H1 (cell line): ENCODE data around the gene ZNF446. TPM values are rescaled to one million over a fixed set of nuclear protein-coding genes. Genes with fewer than 3 reads are reported as not detected.

Experiments used
- CTCF ChIA-PET: fragments of 300-600 bp; sonication (Branson Sonifier 250); formaldehyde crosslinking; loops from one replicate; lab custom pipeline; 2021; ENCODE audit not compliant: partially characterized antibody; lab: Charles Lee
- POLR2A ChIA-PET: fragments of 300-600 bp; sonication (Branson Sonifier 250); formaldehyde crosslinking; loops from one replicate; lab custom pipeline; 2021; ENCODE audit warnings: inconsistent platforms; ENCODE audit not compliant: partially characterized antibody; lab: Charles Lee
- DNase-seq, 2 experiments: peaks; one replicate each; pipeline versions ENCODE4 v3.0.0 to v3.0.0-alpha.2; 2010 to 2022; ENCODE audit warnings: low spot score in 2 of 2, low read depth in 1 of 2, mixed read lengths in 1 of 2
- FAIRE-seq: peaks from 2 replicates; lab custom pipeline; 2011; peaks lifted over from hg19 to GRCh38; lab: Jason Lieb, UNC
- H2AFZ ChIP-seq: 2 replicates; pipeline ENCODE4 v1.8.1; 2012; ENCODE audit warnings: low read length, inconsistent platforms
- H2AK5ac ChIP-seq: 2 replicates; pipeline ENCODE4 v1.6.1; 2013; ENCODE audit warnings: low read depth, low read length
- H2BK120ac ChIP-seq: replicated peaks from 2 replicates; pipeline ENCODE3; 2013; ENCODE audit warnings: low read depth, low read length, inconsistent platforms
- H2BK12ac ChIP-seq: 2 replicates; pipeline ENCODE4 v1.6.1; 2013; ENCODE audit warnings: low read depth, low read length
- H2BK15ac ChIP-seq: 2 replicates; pipeline ENCODE4 v1.6.1; 2013; ENCODE audit warnings: low read length
- H2BK20ac ChIP-seq: 2 replicates; pipeline ENCODE4 v1.6.1; 2013; ENCODE audit warnings: low read length
- H2BK5ac ChIP-seq: 2 replicates; pipeline ENCODE4 v1.6.1; 2013; ENCODE audit warnings: low read depth, low read length
- H3K14ac ChIP-seq: 2 replicates; pipeline ENCODE4 v1.6.1; 2013; ENCODE audit warnings: inconsistent platforms; ENCODE audit not compliant: insufficient read length
- H3K18ac ChIP-seq: 2 replicates; pipeline ENCODE4 v1.6.1; 2013; ENCODE audit warnings: low read length; ENCODE audit errors: extremely low read depth
- H3K23ac ChIP-seq: 2 replicates; pipeline ENCODE4 v1.6.1; 2013; ENCODE audit warnings: inconsistent platforms; ENCODE audit not compliant: insufficient read length
- H3K23me2 ChIP-seq: 2 replicates; pipeline ENCODE4 v1.6.1; 2013; ENCODE audit warnings: low read depth, low read length
- H3K27ac ChIP-seq: 2 replicates; pipeline ENCODE4 v1.6.1; 2011; ENCODE audit warnings: low read depth, low read length, inconsistent platforms
- H3K27me3 ChIP-seq, 4 experiments: replicated peaks in 1 of 4; 1 replicate in 1 of 4; 2 replicates in 3 of 4; pipeline versions ENCODE4 v1.6.1 to v1.8.1; 2011 to 2013; ENCODE audit warnings: low read length in 3 of 4, mild to moderate bottlenecking in 3 of 4, inconsistent platforms in 2 of 4, mixed read lengths in 2 of 4, moderate library complexity in 1 of 4; ENCODE audit not compliant: control insufficient read depth in 3 of 4, insufficient read depth in 3 of 4; ENCODE audit errors: extremely low read depth in 1 of 4
- H3K36me3 ChIP-seq, 4 experiments: 2 replicates each; pipeline versions ENCODE4 v1.6.1 to v1.8.1; 2011 to 2013; ENCODE audit warnings: mild to moderate bottlenecking in 4 of 4, low read length in 3 of 4, moderate library complexity in 2 of 4, control low read depth in 1 of 4, inconsistent platforms in 1 of 4; ENCODE audit not compliant: insufficient read depth in 4 of 4, control insufficient read depth in 2 of 4
- H3K4ac ChIP-seq: replicated peaks from 2 replicates; pipeline ENCODE3; 2013; ENCODE audit warnings: low read length, low read depth, mixed read lengths, inconsistent platforms; ENCODE audit not compliant: insufficient read length
- H3K4me1 ChIP-seq, 4 experiments: replicated peaks in 1 of 4; 1 replicate in 1 of 4; 2 replicates in 3 of 4; pipeline versions ENCODE4 v1.6.1 to v1.8.1; 2011 to 2013; ENCODE audit warnings: low read length in 3 of 4, inconsistent platforms in 2 of 4, mixed read lengths in 1 of 4; ENCODE audit not compliant: insufficient read depth in 4 of 4, control insufficient read depth in 3 of 4
- H3K4me2 ChIP-seq, 2 experiments: 2 replicates each; pipeline versions ENCODE4 v1.6.1 to v1.8.1; 2011 to 2013; ENCODE audit warnings: low read depth in 2 of 2, low read length in 2 of 2, control low read depth in 1 of 2, inconsistent platforms in 1 of 2, mild to moderate bottlenecking in 1 of 2; ENCODE audit not compliant: insufficient read depth in 1 of 2
- H3K4me3 ChIP-seq, 4 experiments: fragments of 200-600, 300-600 bp in 1 of 4; sonication (generic), shearing (Covaris generic), sonication (Bioruptor Twin) in 1 of 4; 2 replicates each; pipeline versions ENCODE4 v1.5.1 to v1.8.1; 2011 to 2016; ENCODE audit warnings: low read length in 4 of 4, low read depth in 3 of 4, control low read depth in 2 of 4, inconsistent platforms in 2 of 4, mild to moderate bottlenecking in 2 of 4, mixed read lengths in 1 of 4, moderate library complexity in 1 of 4; ENCODE audit not compliant: insufficient read depth in 2 of 4; ENCODE audit errors: extremely low read depth in 1 of 4
- H3K56ac ChIP-seq: replicated peaks from 2 replicates; pipeline ENCODE3; 2013; ENCODE audit warnings: low read depth, mild to moderate bottlenecking, mixed read lengths, low read length, inconsistent platforms; ENCODE audit not compliant: insufficient read length
- H3K79me1 ChIP-seq: 2 replicates; pipeline ENCODE4 v1.6.1; 2013; ENCODE audit warnings: low read depth, low read length, control low read depth
- H3K79me2 ChIP-seq, 2 experiments: 2 replicates each; pipeline versions ENCODE4 v1.6.1 to v1.8.1; 2012 to 2013; ENCODE audit warnings: low read length in 2 of 2, mild to moderate bottlenecking in 2 of 2, inconsistent platforms in 1 of 2; ENCODE audit not compliant: insufficient read depth in 2 of 2, control insufficient read depth in 1 of 2
- H3K9ac ChIP-seq, 4 experiments: replicated peaks in 1 of 4; 1 replicate in 1 of 4; 2 replicates in 3 of 4; pipeline versions ENCODE4 v1.6.1 to v1.8.1; 2011 to 2013; ENCODE audit warnings: low read depth in 3 of 4, low read length in 3 of 4, control low read depth in 2 of 4, mild to moderate bottlenecking in 2 of 4, moderate library complexity in 2 of 4, inconsistent platforms in 1 of 4; ENCODE audit errors: extremely low read depth in 1 of 4
- H3K9me3 ChIP-seq, 2 experiments: 2 replicates each; pipeline versions ENCODE4 v1.6.1 to v1.8.1; 2012 to 2013; ENCODE audit warnings: mild to moderate bottlenecking in 2 of 2, moderate library complexity in 2 of 2, control low read depth in 1 of 2, inconsistent platforms in 1 of 2, low read depth in 1 of 2, low read length in 1 of 2, mixed read lengths in 1 of 2; ENCODE audit not compliant: insufficient read depth in 2 of 2
- H4K20me1 ChIP-seq, 2 experiments: replicated peaks in 1 of 2; 2 replicates each; pipeline versions ENCODE3 to v1.8.1; 2011 to 2013; ENCODE audit warnings: inconsistent platforms in 2 of 2, low read length in 2 of 2, mild to moderate bottlenecking in 1 of 2; ENCODE audit not compliant: insufficient read depth in 2 of 2, control insufficient read depth in 1 of 2
- H4K5ac ChIP-seq: 2 replicates; pipeline ENCODE4 v1.6.1; 2013; ENCODE audit warnings: low read length, low read depth, mixed read lengths, inconsistent platforms; ENCODE audit not compliant: insufficient read length
- H4K8ac ChIP-seq: 2 replicates; pipeline ENCODE4 v1.8.0; 2013; ENCODE audit warnings: mild to moderate bottlenecking, moderate library complexity, low read length, inconsistent platforms; ENCODE audit not compliant: insufficient read depth; ENCODE audit errors: extremely low read depth
- H4K91ac ChIP-seq: replicated peaks from 2 replicates; pipeline ENCODE3; 2013; ENCODE audit warnings: low read length, mixed read lengths, inconsistent platforms; ENCODE audit not compliant: insufficient read length
- BACH1 ChIP-seq: IDR thresholded peaks from 2 replicates; pipeline ENCODE4 v1.6.1; 2012; ENCODE audit warnings: low read length, improper control_type of control experiment
- CTBP2 ChIP-seq: IDR thresholded peaks from 2 replicates; pipeline ENCODE4 v1.7.0; 2011; ENCODE audit warnings: borderline replicate concordance, mild to moderate bottlenecking, moderate library complexity, mixed read lengths, low read length; ENCODE audit not compliant: insufficient read depth, insufficient read length
- KDM4A ChIP-seq: IDR thresholded peaks from one replicate; pipeline ENCODE4 v1.7.1; 2012; ENCODE audit warnings: low read depth, mild to moderate bottlenecking, moderate library complexity, low read length, inconsistent platforms; ENCODE audit not compliant: severe bottlenecking
- RNF2 ChIP-seq: fragments of 200-900, 300-1000 bp; sonication (generic); IDR thresholded peaks from 2 replicates; pipeline ENCODE4 v1.7.1; 2016; ENCODE audit warnings: borderline replicate concordance, low read depth, mild to moderate bottlenecking, antibody characterized with exemption, low read length; ENCODE audit not compliant: poor library complexity, severe bottlenecking; ENCODE audit errors: missing control alignments
- SAP30 ChIP-seq: fragments of 300-600 bp; sonication (generic); IDR thresholded peaks from 2 replicates; pipeline ENCODE4 v1.7.1; 2012; ENCODE audit warnings: low read length, moderate library complexity, mild to moderate bottlenecking, inconsistent platforms; ENCODE audit not compliant: insufficient read depth, insufficient replicate concordance
- WGBS, 2 experiments: shearing (Covaris generic) in 1 of 2; methylation state at CpG; one replicate each; pipeline versions ENCODE4 v1.1.6 to v1.1.7; 2013 to 2015; ENCODE audit warnings: low lambda C conversion rate in 2 of 2, mixed read lengths in 2 of 2, inconsistent platforms in 1 of 2, low coverage in 1 of 2, missing lambda C conversion rate in 1 of 2; ENCODE audit not compliant: insufficient replicate concordance in 2 of 2, insufficient coverage in 1 of 2, insufficient read length in 1 of 2; ENCODE audit errors: extremely low coverage in 1 of 2, missing lambda C conversion rate in 1 of 2; 5-methylcytosine and 5-hydroxymethylcytosine counted together
- polyA plus RNA-seq, 7 experiments: library from polyadenylated mRNA; depleted of rRNA in 3 of 7; stranded (reverse) in 5 of 7; unstranded in 2 of 7; fragments of >200 nt in 5 of 7; fragments of 200-250 nt in 2 of 7; gene quantifications; 1 replicate in 5 of 7; 2 replicates in 1 of 7; 4 replicates in 1 of 7; pipeline versions ENCODE4 v1.2.1 to v1.2.3, GENCODE V29; 2011 to 2013; ENCODE audit warnings: missing spikeins in 2 of 7, mixed read lengths in 2 of 7
- total RNA-seq: library from RNA; stranded (reverse); fragmentation: NEBNext Ultra II Directional; extraction: Animal tissue kit (Norgen Biotek cat#: 25700); gene quantifications from 2 replicates; pipeline ENCODE4 v1.2.1, GENCODE V29; 2021

ZNF446 gene
- total and polyA plus RNA-seq, 2 of the 8 experiments (the other 6 are each of a cell fraction or from before 2014, with no cell fraction given): 4.1 to 5.5 TPM

DNA sequence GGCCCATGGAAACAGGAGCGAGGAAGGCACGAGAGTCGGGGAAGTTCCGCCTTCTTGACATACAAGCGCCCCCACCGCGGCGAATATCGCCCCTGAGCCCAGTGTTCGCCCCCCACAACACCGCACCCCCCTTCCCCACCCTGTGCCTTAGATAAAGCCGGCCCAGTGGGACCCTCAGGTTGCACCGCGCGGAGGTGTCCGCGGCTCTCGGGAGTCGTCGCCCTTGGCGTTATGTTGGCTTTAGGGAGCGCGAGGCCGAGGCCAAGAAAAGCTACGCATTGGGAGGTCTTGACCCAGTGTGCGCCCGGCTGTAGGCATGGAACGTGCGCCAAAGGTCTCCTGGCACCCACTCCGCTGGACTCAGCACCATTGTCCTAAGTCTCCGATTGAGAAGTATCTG, 35.6 kb upstream of the ZNF446 start:
- no peak overlapping the region for H2BK120ac ChIP-seq
- no peak overlapping the region for H3K23ac ChIP-seq
- no peak overlapping the region for H3K56ac ChIP-seq
- no peak for FAIRE-seq
- H4K91ac ChIP-seq: no peak overlapping the region
- H4K20me1 ChIP-seq: no peaks in the 10 kb centered on the region
- H3K9ac ChIP-seq: no peak overlapping the region
- H2BK5ac ChIP-seq: no peak overlapping the region; the same call in 1 of the 2 replicates
- peaks cover 9% of the 10 kb centered on the region; the same call in 1 of the 2 replicates for H3K23me2 ChIP-seq
- H3K36me3 ChIP-seq: peaks cover 0 to 14% (median 9%) of the 10 kb centered on the region in 4 experiments; a peak in 5 of 8 replicates
- ChIA-PET POLR2A (interaction anchor here (0.5 to 2.6 kb wide), 5 partner anchors 11 to 79 kb away, joined by 3 to 13 read pairs (median 3); partner anchors contain the start of genes ZBTB45, ZNF324B and ZNF584), CTCF (no interaction called here)
- H3K4ac ChIP-seq: no peak overlapping the region
- H2BK20ac ChIP-seq: no peak overlapping the region
- H3K4me2 ChIP-seq: peak overlapping the region; percentile 85 to 96
- H3K9me3 ChIP-seq: peaks cover 14 to 21% of the 10 kb centered on the region in 2 experiments; a peak in 3 of 4 replicates
- H2AFZ ChIP-seq: no peak overlapping the region
- H3K27ac ChIP-seq: no peak overlapping the region
- no peak overlapping the region for H4K5ac ChIP-seq
- TF ChIP-seq RNF2 (peak; percentile 33), SAP30 (no peak), KDM4A (peak; percentile 93), CTBP2 (no peak), BACH1 (no peak)
- TF ChIP-seq, all 59 proteins: peak for 2
- Histone ChIP-seq H2BK15ac (no peak overlapping the region), H3K79me1 (0 out of 2 replicates have a peak, but pooled peaks cover 2% of the 10 kb centered on the region), H3K18ac (peak overlapping the region; percentile 27; the same call in 1 of the 2 replicates), H3K4me3 (peak overlapping the region; percentile 82 to 96 (median 90)), H2AK5ac (no peak overlapping the region), H3K14ac (no peak overlapping the region), H3K79me2 (no peaks in the 10 kb centered on the region), H3K27me3 (peaks cover 0 to 8% (median 2%) of the 10 kb centered on the region in 4 experiments; a peak in 4 of 7 replicates), H2BK12ac (no peak overlapping the region), H3K4me1 (peaks cover 0 to 5% (median 3%) of the 10 kb centered on the region in 4 experiments; a peak in 4 of 7 replicates), H4K8ac (peak overlapping the region; percentile 58)
- no peak for DNase-seq
- 63% methylated on average over 22 of the region's 31 CpGs; no CpG with 5 or more reads in 1 of the 2 experiments for WGBS, 2 experiments
